CD4-positive, alpha-beta T cell treated with Interleukin-12 subunit alpha and Interleukin-12 subunit beta, for 1 hour (primary cell): ENCODE measurements around the gene TIAM2.

Source experiments
- DNase-seq: peaks from one replicate; pipeline ENCODE4 v3.0.0-alpha.2; 2020

TIAM2 gene

GRCh38 chr6:155026022-155026705 lies 31.0 kb downstream of the TIAM2 start:
- DNase-seq = no peak

DNA sequence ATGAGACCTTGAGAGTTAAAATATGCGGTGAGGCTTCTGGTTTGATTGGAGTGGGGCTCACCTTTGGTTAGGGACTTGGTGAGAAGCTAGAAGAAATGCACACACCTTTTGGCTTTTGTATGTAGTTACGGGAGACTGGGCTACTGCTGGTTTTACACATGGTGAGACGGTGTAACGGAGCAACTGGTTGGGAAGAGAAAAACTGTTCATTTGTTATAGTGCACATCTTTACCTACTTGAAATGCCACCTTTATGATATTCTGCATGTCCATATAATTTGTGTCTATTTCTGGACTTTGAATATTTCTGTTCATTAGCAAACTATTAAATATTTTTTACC lies 31.6 kb downstream of the TIAM2 start:
- DNase-seq = no peak

GRCh38 chr6:155030148-155030720 lies 35.1 kb downstream of the TIAM2 start:
- DNase-seq = no peak

GRCh38 chr6:155031091-155031490 lies 36.0 kb downstream of the TIAM2 start:
- no peak for DNase-seq

- no peak for DNase-seq
Measured at GRCh38 chr6:155033021-155033791, 38.1 kb downstream of the TIAM2 start.

- DNase-seq = no peak
Measured at GRCh38 chr6:155036907-155037306, 41.8 kb downstream of the TIAM2 start.

GRCh38 chr6:155038104-155038503 lies 43.0 kb downstream of the TIAM2 start:
- DNase-seq = no peak

- no peak for DNase-seq
Measured at GRCh38 chr6:155038527-155038926, 43.4 kb downstream of the TIAM2 start.

- no peak for DNase-seq
Measured at GRCh38 chr6:155039618-155040017, 44.5 kb downstream of the TIAM2 start.

GRCh38 chr6:155040154-155040553 lies 45.0 kb downstream of the TIAM2 start:
- DNase-seq = no peak

- no peak for DNase-seq
Measured at GRCh38 chr6:155040901-155041650, 46.0 kb downstream of the TIAM2 start.

- DNase-seq = no peak
Measured at GRCh38 chr6:155041741-155042279, 46.7 kb downstream of the TIAM2 start.

DNA sequence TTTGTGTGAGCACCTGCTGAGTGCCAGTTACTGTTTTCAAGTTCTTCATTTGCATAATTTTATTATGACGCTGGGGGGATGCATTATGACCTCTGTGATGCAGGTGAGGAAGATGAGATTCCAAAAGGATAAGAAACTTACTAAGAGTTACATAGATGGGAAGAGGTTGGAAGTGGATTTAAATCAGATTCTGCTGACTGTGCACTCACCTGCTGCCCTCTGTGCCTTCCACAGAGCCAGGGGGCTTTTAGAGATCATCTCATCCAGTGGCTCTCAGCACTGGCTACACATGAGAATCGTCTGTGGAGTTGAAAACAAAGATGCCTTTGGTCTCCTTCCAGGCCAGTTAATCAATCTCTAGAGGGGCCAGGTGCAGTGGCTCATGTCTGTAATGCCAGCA lies 47.9 kb downstream of the TIAM2 start:
- no peak for DNase-seq

- DNase-seq = no peak
Measured at GRCh38 chr6:155045561-155046404, 50.7 kb downstream of the TIAM2 start.

GRCh38 chr6:155047523-155047922 lies 52.4 kb downstream of the TIAM2 start:
- no peak for DNase-seq

- DNase-seq = peak; percentile 32
Measured at GRCh38 chr6:155050311-155050710, 55.2 kb downstream of the TIAM2 start.

- DNase-seq = no peak
Measured at GRCh38 chr6:155054491-155055250, 59.6 kb downstream of the TIAM2 start.

- DNase-seq = no peak
Measured at GRCh38 chr6:155055729-155056128, 60.6 kb downstream of the TIAM2 start.

DNA sequence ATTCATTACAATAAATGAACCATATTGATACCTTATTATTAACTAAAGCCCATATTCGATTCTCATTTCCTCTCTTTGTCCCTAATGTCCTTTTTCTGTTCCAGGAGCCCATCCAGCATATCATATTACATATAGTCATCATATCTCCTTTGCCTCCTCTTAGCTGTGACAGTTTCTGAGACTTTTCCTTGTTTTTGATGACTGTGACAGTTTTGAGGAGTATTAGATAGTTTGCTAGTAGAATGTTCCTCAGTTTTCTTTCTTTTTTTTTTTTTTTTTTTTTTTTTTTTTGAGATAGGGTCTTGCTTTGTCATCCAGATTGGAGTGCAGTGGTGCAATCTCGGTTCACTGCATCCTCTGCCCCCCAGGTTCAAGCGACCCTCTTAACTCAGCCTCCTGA lies 61.6 kb downstream of the TIAM2 start:
- DNase-seq = no peak

DNA sequence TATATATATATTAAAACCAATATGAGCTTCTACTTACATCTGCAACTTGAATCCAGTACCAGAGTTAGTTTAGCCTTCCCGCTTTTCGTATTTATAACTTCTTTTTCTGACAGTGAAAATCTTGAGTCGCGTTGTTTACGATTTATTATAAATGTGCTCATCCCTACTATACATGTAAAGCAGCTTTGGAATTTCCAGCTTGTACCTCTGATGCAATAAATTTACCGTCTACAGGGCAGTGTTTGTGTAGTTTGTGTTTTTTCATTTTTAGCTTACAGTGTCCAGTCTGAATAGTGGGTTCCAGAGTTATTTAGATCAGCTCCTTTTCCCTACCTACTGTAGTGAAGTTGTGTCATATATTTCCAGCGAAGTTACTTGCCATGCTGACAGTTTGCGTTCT lies 66.3 kb downstream of the TIAM2 start:
- DNase-seq = no peak

DNA sequence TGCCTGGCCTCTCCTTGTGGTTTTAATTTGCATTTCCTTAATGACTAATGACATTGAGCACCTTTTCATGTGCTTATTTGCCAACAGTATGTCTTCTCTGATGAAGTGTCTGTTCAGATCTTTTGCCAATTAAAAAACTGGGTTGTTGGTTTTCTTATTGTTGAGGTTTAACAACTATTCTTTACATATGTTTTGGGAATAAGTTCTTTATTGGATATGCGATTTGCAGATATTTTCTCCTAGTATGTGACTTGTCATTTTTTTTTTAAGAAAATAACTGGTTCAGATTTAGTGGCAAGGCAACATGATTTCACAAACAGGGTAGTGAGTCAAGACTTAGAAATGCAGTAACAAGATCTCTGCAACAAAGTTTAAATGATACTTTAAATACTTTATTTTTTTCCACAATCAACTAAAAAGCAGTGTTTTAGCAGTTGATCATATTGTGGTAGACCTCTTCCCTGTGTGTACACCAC lies 67.8 kb downstream of the TIAM2 start:
- no peak for DNase-seq
